Measurements from ENCODE around the gene CYB561D1. TPM values are rescaled to one million over a fixed set of nuclear protein-coding genes. Genes with fewer than 3 reads are reported as not detected.

The CYB561D1 gene
- total RNA-seq, 2 donors from 2014 or later, result 8.1 to 12.5 TPM

DNA sequence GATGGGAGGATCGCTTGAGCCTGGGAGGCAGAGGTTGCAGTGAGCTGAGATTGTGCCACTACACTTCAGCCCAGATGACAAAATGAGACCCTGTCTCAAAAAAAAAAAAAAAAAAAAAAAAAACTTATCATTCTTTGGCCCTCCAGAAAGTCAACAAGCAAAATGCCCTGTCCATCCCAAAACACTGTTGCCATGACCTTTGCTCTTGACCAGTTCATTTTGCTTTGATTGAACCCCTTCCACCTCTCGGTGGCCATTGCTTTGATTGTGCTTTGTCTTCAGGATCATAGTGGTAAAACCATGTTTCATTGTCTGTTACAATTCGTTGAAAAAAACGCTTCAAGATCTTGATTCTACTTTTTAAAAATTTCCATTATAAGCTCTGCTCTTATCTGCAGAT lies 36.1 kb upstream of the CYB561D1 start:
- no peak for DNase-seq
- no peaks in the 10 kb centered on the region for H3K4me1 ChIP-seq

GRCh38 chr1:109466125-109466451 lies 27.8 kb upstream of the CYB561D1 start:
- Histone ChIP-seq H3K4me3 (peak overlapping the region; percentile 63), H3K4me1 (no peaks in the 10 kb centered on the region), H3K9ac (ENCODE audit: low read depth in 2 of 2, low read length in 2 of 2) (peak overlapping the region in 1 of 2 donors; percentile 43), H3K9me3 (no peaks in the 10 kb centered on the region), H3K27ac (no peak overlapping the region), H3K36me3 (no peaks in the 10 kb centered on the region), H3K27me3 (peaks cover 41% of the 10 kb centered on the region)
- no peak for TF ChIP-seq CTCF (IDR thresholded peaks at IDR 0.05)
- intact Hi-C loops (cut with DNase I), result no loop called here
- no peak for DNase-seq

More for the DNA sequence above, 36.1 kb upstream of the CYB561D1 start:
- no peak overlapping the region for H3K9ac ChIP-seq (ENCODE audit: low read depth in 2 of 2, low read length in 2 of 2)
- no peak overlapping the region for H3K27ac ChIP-seq
- no peak for TF ChIP-seq CTCF (IDR thresholded peaks at IDR 0.05)
- intact Hi-C loops (cut with DNase I), result no loop called here
- no peaks in the 10 kb centered on the region for H3K9me3 ChIP-seq
- peaks cover 1% of the 10 kb centered on the region for H3K27me3 ChIP-seq
- no peaks in the 10 kb centered on the region for H3K36me3 ChIP-seq
- H3K4me3 ChIP-seq, result no peak overlapping the region

- Histone ChIP-seq H3K9me3 (no peaks in the 10 kb centered on the region), H3K4me1 (no peaks in the 10 kb centered on the region), H3K36me3 (no peaks in the 10 kb centered on the region), H3K4me3 (peak within 1 kb of the TSS; percentile 63), H3K27ac (no peak within 1 kb of the TSS), H3K9ac (ENCODE audit: low read depth in 2 of 2, low read length in 2 of 2) (peak within 1 kb of the TSS in 1 of 2 donors; percentile 43), H3K27me3 (peaks cover 41% of the 10 kb centered on the region)
- intact Hi-C loops (cut with DNase I), result no loop called here
- no peak for TF ChIP-seq CTCF (IDR thresholded peaks at IDR 0.05)
- DNase-seq, result peak; percentile 45
These were observed 27.2 kb upstream of the CYB561D1 start, which contains the start of gene SYPL2 for GRCh38 chr1:109466452-109467300. Gene SYPL2, plus strand, starts transcription at chr1:109466546. Its CDS starts 298 bp downstream, at chr1:109466844.

- Histone ChIP-seq H3K9ac (ENCODE audit: low read depth in 2 of 2, low read length in 2 of 2) (no peak overlapping the region), H3K4me3 (peak overlapping the region; percentile 63), H3K4me1 (no peaks in the 10 kb centered on the region), H3K9me3 (no peaks in the 10 kb centered on the region), H3K27me3 (peaks cover 41% of the 10 kb centered on the region), H3K27ac (no peak overlapping the region), H3K36me3 (no peaks in the 10 kb centered on the region)
- DNase-seq, result no peak
- intact Hi-C loops (cut with DNase I), result no loop called here
- TF ChIP-seq CTCF (IDR thresholded peaks at IDR 0.05), result no peak
These were observed 26.6 kb upstream of the CYB561D1 start for GRCh38 chr1:109467301-109467777.

- H3K9ac ChIP-seq (ENCODE audit: low read depth in 2 of 2, low read length in 2 of 2), result no peak overlapping the region
- peaks cover 38% of the 10 kb centered on the region for H3K27me3 ChIP-seq
- H3K4me1 ChIP-seq, result no peaks in the 10 kb centered on the region
- H3K4me3 ChIP-seq, result no peak overlapping the region
- no peak for TF ChIP-seq CTCF (IDR thresholded peaks at IDR 0.05)
- DNase-seq, result no peak
- no peaks in the 10 kb centered on the region for H3K36me3 ChIP-seq
- no peak overlapping the region for H3K27ac ChIP-seq
- intact Hi-C loops (cut with DNase I), result no loop called here
- H3K9me3 ChIP-seq, result no peaks in the 10 kb centered on the region
These were observed 25.8 kb upstream of the CYB561D1 start for GRCh38 chr1:109468061-109468460.
